ENCODE measurements around the gene GLTP.

- TF ChIP-seq EZH2 (optimal IDR thresholded peaks at IDR 0.05; ENCODE audit: low read depth, low read length) (no peak), CTCF (IDR thresholded peaks at IDR 0.05; ENCODE audit: low read length) (no peak), EZH2phosphoT487 (IDR thresholded peaks at IDR 0.05; ENCODE audit: low read length) (no peak)
Observed at GRCh38 chr12:109818253-109818652, 62.1 kb downstream of the GLTP start.

Measured in MM.1S (cell line).